Measurements from ENCODE around the gene BAG2.
A peak's percentile ranks its signal among the peaks of the same experiment; 100 is the strongest.

Gene BAG2

GRCh38 chr6:57173886-57174510, 1.9 kb downstream of the BAG2 start:
- DNase-seq (ENCODE audit: low spot score) (peak; percentile 70), FAIRE-seq (peak; percentile 81)

- DNase-seq (ENCODE audit: low spot score) (no peak), FAIRE-seq (no peak)
Observed at GRCh38 chr6:57174511-57174907, 2.4 kb downstream of the BAG2 start.

GRCh38 chr6:57177545-57178265, 5.6 kb downstream of the BAG2 start:
- FAIRE-seq (no peak), DNase-seq (ENCODE audit: low spot score) (no peak)

DNA sequence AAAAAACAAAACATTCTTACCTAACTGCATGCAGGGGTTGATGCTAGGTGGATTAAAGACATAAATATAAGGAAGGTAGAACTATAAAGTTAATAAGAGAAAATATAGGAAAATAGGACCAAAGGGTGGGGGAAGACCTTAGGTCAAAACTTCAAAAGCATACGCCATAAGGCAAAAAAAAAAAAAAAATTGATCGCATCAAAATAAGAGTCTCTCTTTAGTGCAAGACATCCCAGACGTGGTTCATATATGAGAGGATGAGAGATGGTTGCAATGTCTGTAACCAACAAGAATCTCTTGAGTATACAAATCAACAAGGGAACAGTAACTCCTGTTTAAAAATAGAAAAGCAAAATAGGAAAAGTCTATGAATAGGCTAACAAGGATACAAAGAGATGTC, 8.5 kb downstream of the BAG2 start:
- FAIRE-seq = no peak
- DNase-seq (ENCODE audit: low spot score) = no peak

GRCh38 chr6:57182017-57182432, 9.9 kb downstream of the BAG2 start:
- DNase-seq (ENCODE audit: low spot score) (no peak), FAIRE-seq (no peak)

GRCh38 chr6:57183336-57183735, 11.2 kb downstream of the BAG2 start:
- FAIRE-seq (no peak), DNase-seq (ENCODE audit: low spot score) (no peak)

DNA sequence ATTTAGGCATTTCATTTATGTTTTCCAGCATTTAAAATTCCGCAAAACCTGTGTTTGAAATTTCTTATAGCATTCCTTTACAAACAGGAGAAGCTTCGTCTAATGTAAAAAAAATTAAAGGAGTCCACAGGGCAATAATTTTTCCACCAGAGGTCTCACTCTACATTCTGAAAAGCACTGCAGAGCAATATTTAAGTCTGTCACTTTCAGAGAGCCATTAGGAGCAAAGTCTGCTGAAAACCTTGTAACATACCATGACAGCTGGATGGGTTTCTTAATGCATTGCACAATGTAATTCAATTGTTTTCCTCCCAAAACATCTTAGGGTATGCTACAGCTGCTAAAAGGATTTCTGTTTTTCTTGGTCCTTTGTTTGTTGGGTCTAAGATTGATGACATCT, 18.0 kb downstream of the BAG2 start:
- FAIRE-seq = no peak
- no peak for DNase-seq (ENCODE audit: low spot score)

GRCh38 chr6:57193177-57193576, 21.1 kb downstream of the BAG2 start:
- FAIRE-seq = no peak
- no peak for DNase-seq (ENCODE audit: low spot score)

DNA sequence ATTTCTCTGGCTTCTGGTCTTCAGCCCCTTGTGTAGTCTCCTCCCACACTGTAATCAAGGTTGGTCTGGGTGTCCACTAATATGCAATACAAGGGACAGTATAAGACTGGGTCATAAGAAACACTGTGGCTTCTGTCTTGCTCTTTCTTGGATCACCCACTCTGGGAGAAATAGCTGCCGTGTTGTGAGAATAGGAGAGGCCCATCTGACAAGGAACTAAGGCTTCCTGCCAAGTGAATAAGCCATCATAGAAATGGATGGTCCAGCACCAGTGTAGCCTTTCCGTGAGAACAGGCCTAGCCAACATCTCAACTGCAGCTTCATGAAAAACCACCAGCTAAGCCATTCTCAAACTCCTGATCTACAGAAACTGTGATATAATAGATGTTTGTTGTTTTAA, 23.3 kb downstream of the BAG2 start:
- no peak for FAIRE-seq

GRCh38 chr6:57198926-57199636, 27.0 kb downstream of the BAG2 start:
- FAIRE-seq (no peak), DNase-seq (ENCODE audit: low spot score) (no peak)

More for the DNA sequence above, 23.3 kb downstream of the BAG2 start:
- DNase-seq (ENCODE audit: low spot score) = no peak

- DNase-seq (ENCODE audit: low spot score) (no peak), FAIRE-seq (no peak)
Observed at GRCh38 chr6:57201718-57202117, 29.6 kb downstream of the BAG2 start.

DNA sequence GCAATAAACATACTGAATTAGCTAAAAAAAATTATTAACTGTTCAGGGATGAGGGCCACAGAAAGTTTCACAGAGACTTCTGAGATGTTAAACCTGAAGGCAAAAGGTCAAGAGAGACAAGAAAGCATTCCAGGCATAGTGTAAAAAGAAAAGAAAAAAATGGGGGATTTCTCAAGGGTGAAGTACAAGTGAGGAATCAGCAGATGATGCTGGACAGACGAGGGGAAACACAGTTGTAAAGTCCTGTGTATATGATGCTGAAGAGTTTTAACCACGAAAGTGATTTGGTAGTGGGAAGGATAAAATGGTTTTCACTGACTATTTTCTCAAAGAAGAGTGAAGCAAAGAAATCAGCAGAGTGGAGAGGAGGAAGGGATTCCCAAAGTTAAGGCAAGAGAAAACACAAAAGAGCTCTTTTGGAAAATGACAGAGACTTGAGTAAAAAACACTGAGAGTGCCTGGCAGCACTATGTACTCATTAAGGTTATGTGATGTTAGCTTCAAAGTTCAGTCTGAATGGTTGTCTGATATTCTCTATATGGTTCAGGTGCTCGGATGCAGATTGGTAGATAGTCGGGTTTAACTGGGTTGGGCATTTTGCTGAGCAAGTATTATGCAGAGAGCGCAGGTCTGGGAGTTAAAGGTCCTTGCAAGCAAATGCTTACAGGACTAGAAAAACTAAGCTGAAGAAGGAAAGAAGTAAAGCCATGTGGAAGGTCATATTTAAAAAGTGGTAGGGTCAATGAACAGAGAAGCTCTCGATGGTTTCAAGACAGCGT, 33.6 kb downstream of the BAG2 start:
- DNase-seq (ENCODE audit: low spot score) (no peak), FAIRE-seq (no peak)

- DNase-seq (ENCODE audit: low spot score) = peak; percentile 41
- FAIRE-seq = peak; percentile 74
Observed at GRCh38 chr6:57207141-57207540, 35.0 kb downstream of the BAG2 start.

GRCh38 chr6:57207872-57208271, 35.7 kb downstream of the BAG2 start:
- DNase-seq (ENCODE audit: low spot score) (no peak), FAIRE-seq (no peak)

- no peak for FAIRE-seq
- DNase-seq (ENCODE audit: low spot score) = no peak
Observed at GRCh38 chr6:57209030-57209429, 36.9 kb downstream of the BAG2 start.

DNA sequence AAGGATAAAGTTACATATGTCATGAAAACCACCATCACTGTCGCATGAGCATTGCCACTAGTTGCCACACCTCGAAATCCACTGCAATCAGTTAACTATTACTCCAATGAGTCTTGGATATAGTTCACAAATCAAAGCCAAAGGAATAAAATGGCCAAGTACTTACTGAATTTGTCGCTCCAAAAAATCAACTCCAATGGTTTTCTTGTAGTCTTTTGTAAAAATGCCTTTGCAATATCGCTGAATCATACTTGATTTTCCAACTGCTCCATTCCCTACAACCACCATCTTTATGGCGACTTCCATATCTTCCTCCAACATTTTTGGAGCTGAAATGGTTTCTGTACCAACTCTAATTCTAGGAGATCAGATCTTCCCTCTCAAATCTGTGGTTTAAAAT, 37.9 kb downstream of the BAG2 start:
- no peak for FAIRE-seq
- DNase-seq (ENCODE audit: low spot score) = no peak

- DNase-seq (ENCODE audit: low spot score) (no peak), FAIRE-seq (no peak)
Observed at GRCh38 chr6:57215260-57215659, 43.1 kb downstream of the BAG2 start.

- DNase-seq (ENCODE audit: low spot score) = no peak
- FAIRE-seq = no peak
Observed at GRCh38 chr6:57216235-57217101, 44.3 kb downstream of the BAG2 start.

DNA sequence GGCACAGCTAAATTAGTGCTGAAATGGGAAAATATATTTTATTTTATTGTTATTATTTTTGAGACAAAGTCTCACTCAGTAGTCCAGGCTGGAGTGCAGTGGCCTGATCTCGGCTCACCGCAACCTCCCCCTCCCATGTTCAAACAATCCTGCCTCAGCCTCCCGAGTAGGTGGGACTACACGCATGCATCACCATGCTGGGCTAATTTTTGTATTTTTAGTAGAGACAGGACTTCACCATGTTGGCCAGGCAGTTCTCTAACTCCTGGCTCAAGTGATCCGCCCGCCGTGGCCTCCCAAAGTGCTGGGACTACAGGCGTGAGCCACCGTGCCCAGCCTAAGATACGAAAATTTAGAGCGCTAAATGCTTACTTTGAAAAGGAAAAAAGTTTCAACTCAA, 45.1 kb downstream of the BAG2 start:
- FAIRE-seq (no peak), DNase-seq (ENCODE audit: low spot score) (no peak)

DNA sequence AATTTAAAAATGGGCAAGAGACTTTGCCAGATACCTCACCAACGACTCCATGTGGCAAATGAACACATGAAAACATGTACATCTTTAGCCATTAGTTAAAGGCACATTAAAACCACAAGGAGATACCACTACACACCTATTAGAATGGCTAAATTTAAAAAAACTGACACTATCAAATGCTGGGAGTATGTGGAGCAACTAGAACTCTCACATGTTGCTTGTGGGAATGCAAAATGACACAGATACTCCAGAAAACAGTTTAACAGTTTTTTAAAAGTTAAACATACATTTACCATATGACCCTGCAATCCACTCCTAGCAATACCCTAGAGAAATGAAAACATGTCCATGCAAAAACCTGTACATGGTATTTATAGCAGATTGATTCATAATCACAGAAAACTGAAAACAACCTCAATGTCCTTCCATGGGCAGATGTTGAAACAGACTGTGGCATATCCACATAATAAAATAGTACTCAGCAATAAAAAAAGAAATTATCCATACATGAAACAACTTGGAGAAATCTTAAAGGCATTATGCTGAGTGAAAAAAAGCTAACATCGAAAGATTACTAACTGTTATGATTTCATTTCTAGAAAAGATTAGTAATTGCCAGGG, 48.1 kb downstream of the BAG2 start:
- FAIRE-seq (no peak), DNase-seq (ENCODE audit: low spot score) (no peak)
